GM19395 (cell line): ENCODE data around the gene ARMS2.

Source experiments
- ATAC-seq: cut with Tn5 transposase; IDR thresholded peaks from one replicate; pipeline ENCODE4 v1.9.1; 2021; ENCODE audit warnings: mild to moderate bottlenecking, moderate library complexity; ENCODE audit not compliant: unreplicated experiment

ARMS2 gene

DNA sequence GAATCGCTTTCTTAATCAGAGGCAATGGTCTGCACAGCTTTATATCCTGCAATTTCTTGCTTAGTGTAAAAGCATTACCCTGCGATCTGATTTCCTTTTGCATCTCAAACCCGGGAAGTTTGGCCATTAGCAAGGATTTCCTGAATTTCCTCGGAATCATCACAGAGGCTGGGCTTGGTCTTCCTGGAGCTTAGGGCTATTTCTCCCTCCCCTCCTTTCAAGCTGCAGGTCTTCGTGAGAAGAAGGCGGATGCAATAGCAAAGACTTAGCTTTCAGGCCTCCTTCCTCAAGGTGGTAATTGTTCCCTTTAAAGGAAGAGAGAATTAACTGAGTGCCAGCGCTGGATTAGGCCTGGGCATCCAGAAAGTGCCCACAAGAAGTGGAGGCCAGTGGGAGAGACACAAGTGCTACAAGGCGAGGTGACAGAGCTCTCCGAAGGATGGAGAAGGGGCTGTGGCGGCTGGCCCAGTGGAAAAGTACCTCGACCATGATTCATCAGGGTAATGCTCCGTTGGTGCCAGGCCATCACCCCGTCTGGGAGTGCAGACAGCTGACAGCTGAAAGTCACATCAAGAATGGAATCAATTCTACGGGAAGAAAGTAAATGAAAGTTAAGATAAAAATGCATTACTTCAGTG lies 4.0 kb upstream of the ARMS2 start:
- ATAC-seq: no peak

DNA sequence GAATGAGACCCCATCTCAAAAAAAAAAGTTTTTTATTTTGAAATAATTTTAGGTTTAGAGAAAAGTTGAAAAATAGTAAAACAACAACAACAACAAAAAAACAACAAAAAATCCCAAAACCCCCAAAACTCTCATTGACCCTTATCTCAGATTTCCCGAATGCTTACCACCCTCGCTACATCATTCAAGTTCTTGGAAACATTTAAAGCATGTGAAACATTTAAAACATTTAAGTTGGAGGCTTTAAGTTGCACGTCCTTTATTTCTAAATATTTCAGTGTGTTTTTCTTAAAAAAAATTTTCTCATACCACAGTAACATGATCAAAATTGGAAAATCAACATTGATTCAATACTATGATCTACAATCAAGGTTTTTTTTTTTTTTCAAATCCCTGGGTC lies 382 bp upstream of the ARMS2 start:
- no peak for ATAC-seq

DNA sequence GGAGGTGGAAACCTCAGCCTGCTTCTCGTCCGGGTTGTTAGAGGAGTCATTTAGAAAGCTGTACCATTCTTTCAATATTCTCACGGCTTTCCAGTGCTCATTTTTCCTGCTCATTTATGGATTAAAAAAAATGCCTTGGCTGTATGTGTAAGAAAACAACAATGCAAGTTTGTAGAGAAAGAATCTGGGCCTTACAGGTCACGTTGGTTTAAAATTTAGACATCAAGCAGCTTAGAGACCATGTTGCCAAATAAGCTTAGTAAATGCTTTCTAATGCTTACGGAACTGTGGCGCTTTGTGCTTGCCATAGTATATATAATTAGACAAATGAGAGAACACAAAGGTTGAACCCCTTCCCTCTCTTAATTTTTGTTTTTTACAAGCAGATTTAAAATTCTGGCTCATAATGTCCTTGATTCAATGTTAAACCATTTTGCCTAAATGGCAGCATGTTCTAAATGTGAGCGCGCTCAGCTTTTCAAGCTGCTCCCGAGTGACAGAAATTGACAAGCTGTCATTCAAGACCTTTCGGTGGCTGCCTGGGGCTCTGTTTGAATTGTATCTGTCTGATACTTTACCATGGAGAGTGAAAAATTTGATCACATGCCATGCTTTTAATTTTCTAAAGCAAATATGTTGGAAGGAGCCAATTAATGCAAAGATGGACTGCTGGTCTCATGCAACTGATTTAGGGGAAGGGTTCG lies 1.1 kb downstream of the ARMS2 start:
- ATAC-seq: no peak

DNA sequence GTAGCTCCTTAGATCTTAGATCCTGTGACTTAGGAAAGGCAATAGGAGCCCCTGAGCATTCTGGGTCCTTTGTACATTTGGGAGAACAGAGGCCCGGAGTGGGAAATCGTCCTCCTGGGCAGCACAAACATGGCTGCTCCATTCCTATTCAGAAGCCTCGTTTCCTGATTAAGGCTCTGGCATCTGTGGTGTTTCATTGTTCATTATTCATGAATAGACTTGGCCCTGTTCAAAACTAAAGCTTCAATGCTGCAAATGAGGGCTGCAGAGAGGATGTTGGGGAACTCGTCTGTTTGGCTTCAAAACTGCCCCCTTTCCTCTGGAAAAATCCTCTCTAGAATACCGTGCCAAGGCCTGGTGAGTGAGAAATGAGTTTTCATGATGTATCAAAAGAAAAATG lies 3.5 kb downstream of the ARMS2 start:
- ATAC-seq: no peak

DNA sequence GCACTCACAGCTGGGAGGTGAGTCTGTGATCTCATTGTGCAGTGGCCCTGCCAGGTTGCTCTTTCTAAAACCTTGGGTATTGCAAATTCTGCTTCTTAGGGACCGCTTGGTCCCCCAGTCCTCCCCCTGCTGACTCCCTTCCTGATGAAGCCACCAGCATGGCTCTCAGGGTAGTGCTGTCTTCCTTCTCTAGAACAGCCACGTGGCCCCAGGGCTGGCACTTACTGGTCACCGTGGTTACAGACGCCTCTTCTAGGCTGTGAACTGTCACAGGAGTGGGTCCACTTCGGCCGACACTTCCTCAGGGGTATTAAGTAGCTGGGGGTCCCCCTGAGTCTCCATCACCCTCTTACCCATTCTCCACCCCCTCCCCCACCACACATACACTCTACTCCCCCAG lies 4.2 kb downstream of the ARMS2 start:
- no peak for ATAC-seq

DNA sequence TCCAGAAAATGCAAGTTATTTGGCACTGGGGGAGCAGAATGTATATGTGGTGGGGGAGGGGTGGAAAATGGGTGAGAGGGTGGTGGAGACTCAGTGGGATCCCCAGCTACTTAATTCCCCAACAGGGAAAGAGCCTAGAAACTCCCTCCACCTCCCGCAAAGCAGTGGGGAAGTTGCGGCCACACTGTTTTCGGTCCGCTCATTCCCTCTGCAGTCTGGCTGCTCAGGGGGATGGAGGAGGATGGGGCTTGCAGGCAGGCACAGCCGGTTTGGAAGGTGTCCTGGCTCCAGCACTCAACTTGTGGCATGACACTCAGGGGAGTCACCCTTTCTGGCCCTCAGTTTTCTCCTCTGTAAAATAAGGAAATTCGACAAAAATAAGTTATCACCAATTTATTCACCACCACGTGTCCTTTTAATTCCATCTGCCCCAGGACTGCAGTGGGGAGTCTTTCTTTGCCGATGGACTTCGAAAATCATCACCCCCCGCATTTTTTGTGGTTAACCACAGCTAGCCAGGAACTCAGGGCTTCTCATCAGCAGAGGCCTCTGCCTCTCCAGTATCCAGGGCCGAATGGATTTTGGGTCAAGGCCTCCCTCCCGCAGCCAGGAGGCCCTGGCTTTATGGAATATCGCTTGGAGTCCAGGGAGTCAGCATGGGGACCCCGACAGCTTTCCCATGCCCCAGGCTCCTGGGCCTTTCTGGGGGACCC lies 5.3 kb downstream of the ARMS2 start:
- ATAC-seq: no peak

DNA sequence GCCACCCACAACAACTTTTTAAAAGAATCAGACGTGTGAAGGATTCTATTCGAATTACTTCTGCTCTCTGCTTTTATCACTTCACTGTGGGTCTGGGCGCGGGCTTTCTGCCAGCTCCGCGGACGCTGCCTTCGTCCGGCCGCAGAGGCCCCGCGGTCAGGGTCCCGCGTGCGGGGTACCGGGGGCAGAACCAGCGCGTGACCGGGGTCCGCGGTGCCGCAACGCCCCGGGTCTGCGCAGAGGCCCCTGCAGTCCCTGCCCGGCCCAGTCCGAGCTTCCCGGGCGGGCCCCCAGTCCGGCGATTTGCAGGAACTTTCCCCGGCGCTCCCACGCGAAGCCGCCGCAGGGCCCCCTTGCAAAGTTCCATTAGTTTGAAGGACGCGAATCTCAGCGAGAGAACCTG lies 6.4 kb downstream of the ARMS2 start:
- ATAC-seq: no peak

DNA sequence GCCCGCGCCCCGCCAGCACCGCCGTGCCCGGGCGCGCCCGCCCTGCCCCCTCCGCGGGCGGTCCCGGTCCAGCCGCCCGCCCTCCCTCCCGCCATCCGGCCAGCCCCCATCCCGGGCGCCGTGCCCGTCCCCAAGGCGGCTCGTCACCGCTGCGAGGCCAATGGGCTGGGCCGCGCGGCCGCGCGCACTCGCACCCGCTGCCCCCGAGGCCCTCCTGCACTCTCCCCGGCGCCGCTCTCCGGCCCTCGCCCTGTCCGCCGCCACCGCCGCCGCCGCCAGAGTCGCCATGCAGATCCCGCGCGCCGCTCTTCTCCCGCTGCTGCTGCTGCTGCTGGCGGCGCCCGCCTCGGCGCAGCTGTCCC lies 6.9 kb downstream of the ARMS2 start, which contains the start of gene HTRA1:
TSS of gene HTRA1 (plus strand) at position 187 of the 362 bp plus-strand sequence. CDS start at position 287, 100 bp downstream.
- no peak for ATAC-seq

DNA sequence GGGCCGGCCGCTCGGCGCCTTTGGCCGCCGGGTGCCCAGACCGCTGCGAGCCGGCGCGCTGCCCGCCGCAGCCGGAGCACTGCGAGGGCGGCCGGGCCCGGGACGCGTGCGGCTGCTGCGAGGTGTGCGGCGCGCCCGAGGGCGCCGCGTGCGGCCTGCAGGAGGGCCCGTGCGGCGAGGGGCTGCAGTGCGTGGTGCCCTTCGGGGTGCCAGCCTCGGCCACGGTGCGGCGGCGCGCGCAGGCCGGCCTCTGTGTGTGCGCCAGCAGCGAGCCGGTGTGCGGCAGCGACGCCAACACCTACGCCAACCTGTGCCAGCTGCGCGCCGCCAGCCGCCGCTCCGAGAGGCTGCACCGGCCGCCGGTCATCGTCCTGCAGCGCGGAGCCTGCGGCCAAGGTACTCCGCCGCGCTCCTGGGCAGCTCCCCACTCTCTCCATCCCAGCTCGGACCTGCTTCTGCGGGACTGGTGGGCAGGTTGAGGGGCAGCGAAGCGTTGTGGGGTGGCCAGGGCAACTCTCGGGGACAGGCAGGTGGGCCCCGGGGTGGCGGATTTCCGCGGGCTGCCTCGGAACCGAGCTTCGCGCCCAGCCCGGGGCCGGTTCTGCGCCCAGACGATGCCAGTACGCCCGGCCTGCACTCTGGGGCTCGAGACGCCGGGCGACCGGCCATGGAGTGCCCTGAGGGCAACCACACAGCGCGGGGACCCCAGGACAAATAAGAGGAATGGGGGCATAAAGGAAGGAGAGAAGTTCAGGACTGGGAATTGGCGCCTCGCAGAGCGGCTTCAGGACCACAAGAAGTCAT lies 7.5 kb downstream of the ARMS2 start:
- ATAC-seq: no peak

DNA sequence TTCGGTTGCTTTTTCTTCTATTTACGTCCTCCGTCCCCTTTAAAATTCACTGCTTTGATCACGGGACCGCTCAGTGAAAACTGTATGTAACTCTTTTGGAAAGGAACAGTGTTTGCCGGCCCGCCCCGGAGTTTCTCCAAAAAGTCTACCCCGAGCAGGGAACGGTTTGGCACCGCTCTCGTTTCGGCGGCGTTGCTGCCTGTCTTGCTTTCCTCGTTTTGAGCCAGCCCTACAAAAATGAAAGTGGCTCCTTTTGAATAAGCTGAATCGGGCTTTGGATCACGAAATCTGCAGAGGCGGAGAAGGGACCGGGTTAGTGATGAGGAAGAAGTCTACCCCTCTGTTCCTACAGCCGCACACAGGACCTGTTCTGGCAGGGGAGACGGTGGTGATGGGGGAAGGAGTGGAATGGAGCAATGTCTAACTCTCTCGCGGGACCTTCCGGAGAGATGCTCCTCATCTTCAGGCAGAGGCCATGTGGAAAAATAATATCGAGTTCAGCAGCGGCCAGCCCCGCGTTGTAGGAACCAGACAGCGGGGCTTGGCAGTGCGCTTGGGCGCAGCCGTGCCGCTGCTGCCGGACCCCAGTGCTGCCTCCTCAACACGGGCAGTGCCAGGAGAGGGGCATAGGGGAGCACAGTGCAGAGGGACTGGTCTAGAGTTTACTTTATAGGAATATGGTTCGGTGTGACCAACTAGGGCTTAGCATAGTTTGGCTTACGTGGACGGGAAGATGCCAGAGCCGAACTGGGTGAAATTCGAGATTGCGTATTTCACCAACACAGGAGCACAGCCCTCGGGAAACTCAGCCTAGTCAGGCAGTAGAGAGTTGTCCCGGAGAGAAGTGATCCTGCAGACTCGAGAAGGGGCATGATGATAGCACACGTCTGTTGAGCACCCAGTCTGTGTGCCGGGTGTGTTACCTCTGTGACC lies 8.3 kb downstream of the ARMS2 start:
- no peak for ATAC-seq

DNA sequence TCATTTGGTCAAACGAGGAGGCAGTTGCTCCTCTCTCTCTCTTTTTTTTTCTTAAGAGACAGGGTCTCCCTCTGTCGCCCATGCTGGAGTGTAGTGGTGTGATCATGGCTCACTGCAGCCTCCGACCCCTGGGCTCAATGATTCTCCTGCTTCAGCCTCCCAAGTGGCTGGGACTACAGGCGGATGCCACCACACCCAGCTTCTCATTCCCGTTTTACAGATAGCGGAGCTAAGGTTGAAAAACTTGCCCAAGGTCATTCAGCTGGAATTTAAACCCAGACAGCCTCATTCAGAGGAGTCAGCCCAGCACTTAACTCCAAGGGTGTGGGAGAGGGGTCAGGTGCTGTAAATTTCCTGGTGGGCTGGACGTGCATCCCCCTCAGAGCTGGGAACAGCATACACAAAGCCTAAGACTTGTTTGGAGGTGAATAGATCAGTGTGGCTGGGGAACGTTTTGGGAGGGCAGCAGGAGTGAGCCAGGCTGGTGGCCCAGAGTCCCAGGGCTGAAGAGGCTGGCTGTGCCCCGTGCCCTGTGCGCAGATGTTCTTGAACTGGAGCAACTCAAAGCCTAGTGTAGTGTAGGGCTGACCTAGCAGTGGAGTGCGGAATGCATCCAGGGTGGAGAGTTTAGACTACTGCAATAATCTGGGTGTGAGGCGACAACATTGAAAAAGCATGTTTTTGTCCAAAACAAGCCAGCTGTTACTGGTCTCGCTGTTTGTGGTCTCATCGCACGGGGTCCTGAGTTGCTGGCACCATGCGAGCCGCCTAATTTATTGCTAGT lies 9.2 kb downstream of the ARMS2 start:
- ATAC-seq: no peak

DNA sequence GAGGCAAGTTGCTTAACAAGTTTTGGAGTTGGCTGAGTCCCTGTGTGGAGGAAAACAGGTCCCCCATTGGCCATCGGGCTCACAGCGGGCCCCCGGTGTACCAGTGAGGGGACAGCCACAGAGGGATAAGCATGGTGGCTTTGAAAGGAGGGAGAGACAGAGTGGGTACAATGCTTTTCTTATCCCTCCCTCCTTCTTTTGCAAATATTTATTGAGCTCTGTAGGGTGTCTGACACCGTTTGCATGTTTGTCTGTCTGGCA lies 9.7 kb downstream of the ARMS2 start:
- ATAC-seq: no peak

DNA sequence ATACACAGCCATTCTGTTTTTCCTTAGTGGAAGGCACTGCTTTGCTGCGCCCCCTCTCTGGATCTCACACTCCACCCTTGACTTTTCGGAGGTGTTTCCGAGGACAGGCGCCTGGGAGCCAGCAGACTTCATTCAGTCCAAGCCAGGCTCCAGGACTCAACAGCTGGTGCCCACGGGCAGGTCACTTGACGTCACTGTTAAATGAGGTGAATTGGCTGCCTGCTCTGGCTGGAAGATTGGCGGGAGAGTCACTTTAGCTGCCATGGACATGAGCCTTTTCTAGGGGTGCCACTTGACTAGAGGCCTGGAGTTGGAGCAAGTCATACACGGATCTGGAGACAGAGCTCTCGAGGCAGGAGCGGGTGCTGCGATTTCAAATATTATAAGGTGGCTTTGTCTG lies 10.1 kb downstream of the ARMS2 start:
- ATAC-seq: no peak

DNA sequence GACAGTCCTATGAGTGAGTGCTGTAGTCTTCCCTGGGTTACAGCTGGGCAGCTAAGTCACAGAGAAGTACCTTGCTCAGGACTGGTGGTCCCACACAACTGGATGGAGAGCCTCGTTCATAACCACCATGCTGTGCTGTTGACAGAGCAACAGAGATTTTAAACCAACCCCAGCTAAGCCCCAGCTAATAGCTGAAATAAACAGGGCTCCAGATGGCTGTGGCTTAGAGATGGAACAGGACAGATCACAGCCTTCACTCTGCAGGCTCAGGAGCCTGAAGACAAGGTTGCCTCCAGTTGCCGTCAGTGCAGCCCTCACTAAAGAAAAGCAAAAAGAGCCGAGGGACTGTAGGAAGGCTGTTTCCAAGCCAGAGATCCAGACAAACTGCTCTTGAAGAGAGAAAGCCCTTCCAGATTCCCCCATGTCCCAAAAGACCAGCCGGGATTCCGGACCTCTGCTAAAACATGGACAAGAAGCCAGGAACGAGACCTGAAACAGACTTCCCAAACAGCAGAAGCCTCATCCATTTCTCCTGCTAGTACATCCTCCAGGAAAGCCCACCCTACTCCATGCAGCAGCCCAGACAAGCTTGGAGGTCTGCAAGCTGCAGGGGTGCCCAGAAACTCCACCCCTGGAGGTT lies 11.1 kb downstream of the ARMS2 start:
- ATAC-seq: no peak

DNA sequence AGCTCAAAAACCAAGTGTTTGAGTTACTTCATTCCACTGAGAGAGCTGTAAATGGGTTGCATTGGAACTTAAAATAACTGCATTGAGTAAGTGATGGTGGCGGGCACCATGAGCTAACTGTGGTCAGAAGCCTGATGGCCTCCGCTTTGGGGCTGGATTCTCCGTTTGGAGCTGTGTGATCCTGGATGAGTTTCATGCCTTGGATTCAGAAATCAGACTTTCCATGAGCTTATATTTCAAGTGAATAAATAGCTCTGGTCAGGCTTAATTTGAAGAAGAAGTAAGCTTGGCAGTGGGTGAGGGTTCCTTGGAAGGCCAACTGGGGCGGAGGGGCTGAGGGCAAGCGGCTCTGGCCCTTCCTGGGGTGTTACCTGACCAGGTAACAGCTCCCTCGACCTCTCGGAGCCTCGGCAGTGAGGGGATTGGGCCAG lies 12.5 kb downstream of the ARMS2 start:
- no peak for ATAC-seq

DNA sequence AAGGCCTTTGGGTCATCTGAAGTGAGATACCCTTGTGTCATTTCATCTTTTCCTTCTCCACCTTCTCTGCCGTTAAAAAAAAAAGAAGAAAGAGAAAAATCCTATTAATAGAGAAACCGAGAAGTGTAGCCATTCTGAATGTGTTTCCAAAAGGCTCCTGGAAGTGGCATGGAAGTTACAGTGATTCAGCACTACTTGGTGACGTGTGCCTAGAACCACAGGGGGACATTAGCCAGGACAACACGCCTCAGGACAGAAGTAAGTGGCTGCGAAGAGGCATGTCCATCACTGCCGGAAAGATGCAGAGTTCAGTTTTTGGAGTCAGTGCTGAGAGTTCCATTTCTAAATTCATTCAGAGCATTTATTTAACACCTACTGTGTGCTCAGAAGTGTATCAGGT lies 13.2 kb downstream of the ARMS2 start:
- ATAC-seq: no peak

DNA sequence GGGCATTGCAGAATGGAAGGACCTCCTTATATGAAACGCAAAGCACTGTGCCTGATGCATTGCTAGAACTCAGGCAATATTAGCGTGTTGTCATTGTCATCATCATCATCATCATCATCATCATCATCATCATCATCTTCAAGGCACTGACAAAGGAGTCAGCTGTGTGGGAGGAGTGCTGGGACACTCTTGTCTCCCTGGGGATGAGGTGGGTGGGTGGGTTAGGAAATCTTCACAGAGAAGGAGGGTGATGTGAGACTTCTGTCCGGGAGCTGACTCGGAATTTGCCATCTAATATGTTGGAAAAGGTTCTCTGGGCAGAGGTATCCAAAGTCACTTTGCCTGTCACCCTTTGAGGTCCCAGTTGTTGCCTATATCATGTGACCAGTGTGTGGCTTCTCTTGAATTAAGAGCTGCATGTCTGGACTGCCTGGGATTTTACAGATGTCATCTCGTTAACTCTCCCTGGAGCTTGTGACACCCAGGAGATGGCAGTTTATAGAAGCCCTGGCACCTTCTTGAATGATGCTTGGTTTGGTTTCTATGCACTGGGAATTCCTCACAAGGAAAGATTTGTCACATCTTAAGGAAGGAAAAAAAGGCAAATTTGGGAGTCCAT lies 14.0 kb downstream of the ARMS2 start:
- no peak for ATAC-seq

DNA sequence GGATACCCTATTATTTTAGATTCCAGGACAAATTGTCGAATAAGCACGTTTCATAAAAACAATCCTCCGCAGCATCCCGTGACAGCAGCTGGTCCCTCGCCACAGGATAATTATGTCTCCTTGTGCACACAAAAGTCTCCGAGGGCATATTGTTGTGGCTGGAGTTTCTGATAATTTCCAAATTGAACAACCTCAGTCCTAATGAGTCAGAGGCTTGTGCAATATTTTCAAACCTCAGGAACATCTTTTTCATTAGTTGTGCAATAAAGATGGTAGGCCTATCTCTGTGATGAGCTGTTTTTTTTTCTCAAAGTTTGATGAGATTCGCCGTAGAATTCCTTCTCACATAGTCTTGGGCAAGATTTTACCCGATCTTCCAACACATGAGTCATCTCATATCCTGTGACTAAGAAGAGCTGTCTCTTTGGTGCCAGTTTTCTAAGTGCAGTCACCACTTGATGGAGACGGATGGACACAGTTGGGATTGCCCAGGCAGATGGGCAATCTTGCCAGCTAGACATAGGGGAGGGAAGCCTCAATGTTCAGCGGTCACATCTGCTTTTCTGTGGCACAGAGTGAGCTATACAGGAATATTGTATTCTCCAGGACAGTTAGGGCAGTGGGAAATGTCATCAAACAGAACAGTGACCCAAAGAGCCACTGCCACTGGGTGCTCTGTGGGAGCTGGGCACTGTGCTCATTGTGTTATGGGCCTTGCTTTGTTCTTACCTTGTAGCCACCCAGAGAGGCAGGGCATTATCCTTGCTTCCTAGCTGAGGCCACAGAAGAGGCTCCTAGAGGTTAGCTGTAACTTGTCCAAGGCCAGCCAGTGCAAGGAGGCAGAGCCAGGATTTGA lies 14.7 kb downstream of the ARMS2 start:
- ATAC-seq: no peak
